ENCODE results near the gene SLC12A1. TPM values are rescaled to one million over a fixed set of nuclear protein-coding genes. Genes with fewer than 3 reads are reported as not detected.

The SLC12A1 gene
- total and polyA plus RNA-seq, 2 of the 8 experiments (the other 6 are each of a cell fraction or from before 2014, with no cell fraction given), result 0.63 to 1.0 TPM

- no peak overlapping the region for H3K4me3 ChIP-seq (ENCODE audit: extremely low read depth in 1 of 4, insufficient read depth in 2 of 4, low read depth in 3 of 4, low read length in 4 of 4)
- no peak overlapping the region for H2AK5ac ChIP-seq (ENCODE audit: low read depth, low read length)
- no peaks in the 10 kb centered on the region for H3K4me1 ChIP-seq (replicated peaks in 1 of 4; ENCODE audit: control insufficient read depth in 3 of 4, insufficient read depth in 4 of 4, low read length in 3 of 4)
- no peak for DNase-seq (ENCODE audit: low read depth in 1 of 2, low spot score in 2 of 2)
- no peak overlapping the region for H2BK15ac ChIP-seq (ENCODE audit: low read length)
- no peak overlapping the region for H2BK5ac ChIP-seq (ENCODE audit: low read depth, low read length)
- no peaks in the 10 kb centered on the region for H3K79me1 ChIP-seq (ENCODE audit: low read depth, low read length)
- no peak overlapping the region for H3K23ac ChIP-seq (ENCODE audit: insufficient read length)
- TF ChIP-seq SP1 (IDR thresholded peaks at IDR 0.05; ENCODE audit: low read depth, low read length) (no peak), BACH1 (IDR thresholded peaks at IDR 0.05; ENCODE audit: low read length) (no peak), JUND (IDR thresholded peaks at IDR 0.05; ENCODE audit: low read length) (no peak), KDM4A (IDR thresholded peaks at IDR 0.05; ENCODE audit: low read depth, low read length, severe bottlenecking) (no peak), POU5F1 (IDR thresholded peaks at IDR 0.05; ENCODE audit: low read depth, low read length) (no peak), KDM1A (IDR thresholded peaks at IDR 0.05; ENCODE audit: borderline replicate concordance, low read length) (no peak), E2F6 (IDR thresholded peaks at IDR 0.05) (no peak), TAF7 (optimal IDR thresholded peaks at IDR 0.05; ENCODE audit: borderline replicate concordance, low read depth, low read length) (no peak), SRF (IDR thresholded peaks at IDR 0.05; ENCODE audit: low read depth, low read length) (no peak), BCL11A (IDR thresholded peaks at IDR 0.05; ENCODE audit: low read depth in 2 of 2, low read length in 2 of 2) (no peak), GABPA (IDR thresholded peaks at IDR 0.05; ENCODE audit: borderline replicate concordance, insufficient read depth, low read length) (no peak), EGR1 (IDR thresholded peaks at IDR 0.05; ENCODE audit: borderline replicate concordance, low read depth, low read length) (no peak), RAD21 (IDR thresholded peaks at IDR 0.05 in 1 of 2, conservative IDR thresholded peaks at IDR 0.05 in 1 of 2; ENCODE audit: low read depth in 2 of 2, low read length in 2 of 2) (no peak)
- no peak overlapping the region for H3K14ac ChIP-seq (ENCODE audit: insufficient read length)
- no peaks in the 10 kb centered on the region for H3K9me3 ChIP-seq (ENCODE audit: insufficient read depth in 2 of 2, low read depth in 1 of 2, low read length in 1 of 2)
- H3K79me2 ChIP-seq (ENCODE audit: control insufficient read depth in 1 of 2, insufficient read depth in 2 of 2, low read length in 2 of 2), result no peaks in the 10 kb centered on the region
- WGBS, 2 experiments (ENCODE audit: extremely low coverage in 1 of 2, insufficient coverage in 1 of 2, insufficient read length in 1 of 2, insufficient replicate concordance in 2 of 2, low coverage in 1 of 2, low lambda C conversion rate in 2 of 2, missing lambda C conversion rate in 1 of 2), result 92% methylated on average over 4 of the region's 4 CpGs; no CpG with 5 or more reads in 1 of the 2 experiments
- no peak overlapping the region for H2AFZ ChIP-seq (ENCODE audit: low read length)
- no peak overlapping the region for H2BK12ac ChIP-seq (ENCODE audit: low read depth, low read length)
- H3K4me2 ChIP-seq (ENCODE audit: insufficient read depth in 1 of 2, low read depth in 2 of 2, low read length in 2 of 2), result no peak overlapping the region
- no peak overlapping the region for H4K91ac ChIP-seq (replicated peaks; ENCODE audit: insufficient read length, low read length)
- no peak overlapping the region for H3K9ac ChIP-seq (replicated peaks in 1 of 4; ENCODE audit: extremely low read depth in 1 of 4, low read depth in 3 of 4, low read length in 3 of 4)
- H2BK120ac ChIP-seq (replicated peaks; ENCODE audit: low read depth, low read length), result no peak overlapping the region
- H3K23me2 ChIP-seq (ENCODE audit: low read depth, low read length), result no peaks in the 10 kb centered on the region
- H2BK20ac ChIP-seq (ENCODE audit: low read length), result no peak overlapping the region
- ChIA-PET POLR2A (ENCODE audit: partially characterized antibody) (no interaction called here), CTCF (ENCODE audit: partially characterized antibody) (no interaction called here)
- no peak overlapping the region for H3K56ac ChIP-seq (replicated peaks; ENCODE audit: insufficient read length, low read depth, low read length)
- H3K36me3 ChIP-seq (ENCODE audit: control insufficient read depth in 2 of 4, insufficient read depth in 4 of 4, low read length in 3 of 4), result no peaks in the 10 kb centered on the region
- H3K4ac ChIP-seq (replicated peaks; ENCODE audit: insufficient read length, low read depth, low read length), result no peak overlapping the region
- H3K27ac ChIP-seq (ENCODE audit: low read depth, low read length), result no peak overlapping the region
- no peak overlapping the region for H4K8ac ChIP-seq (ENCODE audit: extremely low read depth, insufficient read depth, low read length)
- no peaks in the 10 kb centered on the region for H4K20me1 ChIP-seq (replicated peaks in 1 of 2; ENCODE audit: control insufficient read depth in 1 of 2, insufficient read depth in 2 of 2, low read length in 2 of 2)
- no peak overlapping the region for H3K18ac ChIP-seq (ENCODE audit: extremely low read depth, low read length)
- H4K5ac ChIP-seq (ENCODE audit: insufficient read length, low read depth, low read length), result no peak overlapping the region
- FAIRE-seq, result no peak
- H3K27me3 ChIP-seq (replicated peaks in 1 of 4; ENCODE audit: control insufficient read depth in 3 of 4, extremely low read depth in 1 of 4, insufficient read depth in 3 of 4, low read length in 3 of 4), result no peaks in the 10 kb centered on the region
These were observed 15.8 kb downstream of the SLC12A1 start for GRCh38 chr15:48221885-48222284.

All from H1 (cell line).